HUES6 (cell line): Measurements from ENCODE around the gene GYG1.
A peak's percentile ranks its signal among the peaks of the same experiment; 100 is the strongest.

Experiments
- H3K27ac ChIP-seq: 2 replicates; pipeline ENCODE4 v1.7.0; 2013; ENCODE audit warnings: low read depth, mild to moderate bottlenecking, low read length, inconsistent platforms
- H3K27me3 ChIP-seq: 2 replicates; pipeline ENCODE4 v1.6.1; 2013; ENCODE audit warnings: low read length; ENCODE audit not compliant: control insufficient read depth, insufficient read depth
- H3K36me3 ChIP-seq: 2 replicates; pipeline ENCODE4 v1.6.1; 2013; ENCODE audit warnings: low read length; ENCODE audit not compliant: control insufficient read depth, insufficient read depth
- H3K4me1 ChIP-seq: 2 replicates; pipeline ENCODE4 v1.6.1; 2013; ENCODE audit warnings: low read length; ENCODE audit not compliant: control insufficient read depth, insufficient read depth
- H3K4me3 ChIP-seq: 2 replicates; pipeline ENCODE4 v1.5.1; 2013; ENCODE audit warnings: low read depth, low read length
- H3K9ac ChIP-seq: one replicate; pipeline ENCODE4 v1.6.1; 2013; ENCODE audit warnings: mild to moderate bottlenecking, low read length
- H3K9me3 ChIP-seq: 2 replicates; pipeline ENCODE4 v1.6.1; 2013; ENCODE audit warnings: low read depth, low read length; ENCODE audit not compliant: control insufficient read depth, insufficient read depth

The GYG1 gene

DNA sequence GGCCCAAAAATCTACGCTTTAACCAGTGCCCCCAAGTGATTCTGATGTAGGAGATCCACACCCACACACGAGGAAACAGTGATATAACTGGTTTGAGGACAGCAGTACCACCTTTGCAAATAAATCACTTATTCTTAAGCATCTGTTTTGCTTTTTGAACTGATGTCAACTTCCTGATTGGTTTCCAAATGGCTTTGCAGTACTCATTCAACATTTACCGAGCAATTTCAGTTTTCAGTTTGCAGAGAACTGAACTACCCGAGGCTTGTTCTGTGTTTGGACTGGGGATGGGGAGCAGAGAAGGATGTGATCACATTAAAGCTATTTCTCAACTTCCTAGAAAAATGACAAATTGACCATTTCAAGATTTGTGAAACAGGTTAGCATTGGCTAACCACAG is 1.1 kb upstream of the GYG1 start:
- Histone ChIP-seq H3K9me3 (no peaks in the 10 kb centered on the region), H3K4me1 (peaks cover 17% of the 10 kb centered on the region), H3K4me3 (no peak overlapping the region), H3K27ac (no peak overlapping the region), H3K9ac (no peak overlapping the region), H3K27me3 (peaks cover 11% of the 10 kb centered on the region), H3K36me3 (peaks cover 3% of the 10 kb centered on the region)

DNA sequence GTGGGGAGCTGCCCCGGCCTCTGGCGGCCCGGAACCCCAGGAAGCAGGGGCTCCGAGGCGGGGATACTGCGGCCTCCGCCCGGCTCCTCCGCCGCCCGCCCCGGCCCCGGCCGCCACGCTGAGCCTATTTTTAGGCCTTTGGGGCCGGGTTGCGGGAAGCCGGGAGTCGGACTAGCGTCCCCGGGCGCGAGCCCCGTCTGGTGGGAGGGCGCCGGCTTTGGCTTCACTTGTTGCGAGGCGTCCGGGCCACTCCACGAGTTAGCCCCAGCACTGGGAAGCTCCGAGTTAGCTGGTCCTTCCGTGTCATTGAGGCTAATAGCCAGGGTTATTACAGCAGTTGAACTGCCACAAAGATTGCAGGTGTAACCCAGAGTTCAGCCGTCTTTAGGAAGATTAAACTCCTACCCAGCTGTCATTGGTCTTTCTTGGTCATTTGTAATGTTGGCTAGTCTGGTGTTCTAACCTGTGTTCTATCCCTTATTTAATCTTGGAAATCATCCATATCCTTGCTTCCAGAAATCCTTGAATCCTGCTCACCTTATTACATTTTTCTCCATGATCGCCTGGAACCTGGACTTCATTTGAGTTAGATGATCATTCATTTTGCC is 791 bp downstream of the GYG1 start:
- peak overlapping the region; percentile 81 for H3K4me3 ChIP-seq
- no peaks in the 10 kb centered on the region for H3K9me3 ChIP-seq
- H3K27me3 ChIP-seq = peaks cover 11% of the 10 kb centered on the region
- peaks cover 17% of the 10 kb centered on the region for H3K4me1 ChIP-seq
- H3K27ac ChIP-seq = no peak overlapping the region
- H3K9ac ChIP-seq = peak overlapping the region; percentile 77
- peaks cover 18% of the 10 kb centered on the region for H3K36me3 ChIP-seq

DNA sequence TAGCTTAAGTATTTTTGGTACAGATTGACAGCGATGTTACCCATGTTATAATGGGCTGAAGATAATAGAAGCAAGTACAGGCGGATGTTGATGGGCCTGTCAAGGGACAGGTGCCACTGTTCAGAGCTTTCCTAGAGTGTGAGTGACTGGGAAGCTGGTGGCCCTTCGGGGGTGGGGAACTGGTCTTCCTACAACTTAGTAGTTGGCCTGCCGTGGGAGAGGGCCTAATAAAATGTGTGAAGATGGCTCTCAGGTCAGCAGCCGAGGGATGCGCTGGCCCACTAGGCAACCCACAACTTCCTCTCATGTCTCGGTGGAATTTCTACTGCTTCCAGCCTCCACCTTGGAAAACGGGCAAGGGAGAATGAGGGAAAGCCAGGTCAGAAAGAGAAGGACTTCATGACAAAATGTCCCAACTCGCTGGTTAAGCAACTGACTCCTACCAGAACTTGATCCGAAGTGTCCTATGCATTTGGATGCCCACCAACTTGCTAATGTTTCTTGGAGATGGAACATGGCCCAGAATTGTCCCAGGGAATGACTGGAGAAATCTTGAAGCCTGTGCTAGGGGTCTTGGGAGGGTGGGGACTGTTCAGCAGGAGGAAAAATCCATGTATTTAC is 1.4 kb downstream of the GYG1 start:
- Histone ChIP-seq H3K27me3 (peaks cover 11% of the 10 kb centered on the region), H3K36me3 (peaks cover 18% of the 10 kb centered on the region), H3K4me1 (peaks cover 17% of the 10 kb centered on the region), H3K9me3 (no peaks in the 10 kb centered on the region), H3K9ac (no peak overlapping the region), H3K4me3 (peak overlapping the region; percentile 81), H3K27ac (no peak overlapping the region)

DNA sequence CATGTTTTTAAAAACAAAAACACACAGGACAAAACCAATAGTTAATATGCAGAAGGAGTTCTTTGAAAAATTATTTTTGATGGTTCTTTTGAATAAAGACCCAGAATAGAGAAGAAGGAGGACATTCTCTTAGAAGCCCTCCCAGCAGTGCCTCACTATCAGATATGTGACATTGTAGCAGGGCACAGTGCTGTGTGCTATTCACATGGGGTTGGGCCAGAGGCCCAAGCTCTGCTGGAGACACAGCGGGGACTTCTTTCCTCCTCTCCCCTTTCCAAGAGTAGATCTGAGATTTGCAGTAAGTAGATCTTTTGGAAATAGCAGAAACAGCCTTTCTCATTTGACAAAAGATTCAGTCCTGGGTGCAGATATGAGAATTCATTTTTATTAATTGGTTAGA is 6.3 kb downstream of the GYG1 start:
- Histone ChIP-seq H3K27ac (no peak overlapping the region), H3K9ac (no peak overlapping the region), H3K9me3 (no peaks in the 10 kb centered on the region), H3K27me3 (peaks cover 4% of the 10 kb centered on the region), H3K4me1 (peaks cover 19% of the 10 kb centered on the region), H3K36me3 (peaks cover 18% of the 10 kb centered on the region), H3K4me3 (no peak overlapping the region)

DNA sequence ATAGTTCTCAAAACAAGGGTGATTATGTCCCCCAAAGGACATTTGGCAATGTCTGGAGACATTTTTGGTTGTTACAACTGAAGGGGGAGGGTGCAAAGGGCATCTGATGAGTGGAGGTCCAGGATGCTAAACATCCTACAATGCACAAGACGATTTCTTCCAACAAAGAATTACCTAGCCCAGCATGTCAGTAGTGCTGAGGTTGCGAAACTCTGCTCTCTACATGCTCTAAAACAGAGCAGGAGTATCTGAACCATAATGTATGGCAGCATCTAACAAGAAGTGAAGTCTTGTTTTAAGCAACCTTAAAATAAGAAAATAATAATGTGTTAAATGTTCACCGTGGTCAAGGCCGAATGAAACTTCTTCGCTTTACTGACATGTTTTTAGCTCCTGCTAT is 7.0 kb downstream of the GYG1 start:
- H3K27ac ChIP-seq = no peak overlapping the region
- peaks cover 18% of the 10 kb centered on the region for H3K36me3 ChIP-seq
- no peak overlapping the region for H3K9ac ChIP-seq
- H3K4me3 ChIP-seq = no peak overlapping the region
- no peaks in the 10 kb centered on the region for H3K27me3 ChIP-seq
- peaks cover 18% of the 10 kb centered on the region for H3K4me1 ChIP-seq
- H3K9me3 ChIP-seq = no peaks in the 10 kb centered on the region

DNA sequence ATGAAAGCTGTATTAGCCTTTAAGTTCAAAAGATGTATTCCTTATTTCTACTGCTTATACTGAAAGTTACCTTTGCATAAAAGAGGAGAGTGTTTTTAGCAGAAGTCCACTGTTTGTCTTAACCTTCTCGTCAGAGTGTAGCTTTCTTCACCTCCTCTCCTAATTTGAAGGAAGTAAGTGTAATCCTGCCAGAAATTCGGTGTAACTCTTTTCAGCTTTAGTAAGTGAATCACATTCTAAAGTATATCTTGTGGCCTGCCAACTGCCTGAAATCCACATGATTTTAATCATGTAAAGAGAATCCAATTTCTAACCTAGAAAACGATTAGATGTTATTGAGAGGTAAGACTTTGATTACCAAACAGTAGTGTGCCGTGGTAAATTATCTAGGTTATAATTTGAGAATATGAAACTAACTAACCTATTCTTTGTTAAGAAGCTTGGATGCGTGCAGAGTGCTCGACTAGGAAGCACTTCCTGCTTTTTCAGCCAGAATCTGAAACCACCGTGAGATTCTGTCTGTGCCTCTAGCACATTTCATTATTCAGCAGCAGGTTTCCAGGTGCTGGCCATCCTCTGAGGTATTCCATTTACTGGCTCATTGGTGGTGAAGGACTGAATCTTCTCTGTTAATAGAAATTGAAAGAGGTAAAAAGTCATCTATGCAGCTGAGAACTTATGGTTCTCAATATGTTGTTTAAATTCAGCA is 7.5 kb downstream of the GYG1 start:
- peaks cover 22% of the 10 kb centered on the region for H3K4me1 ChIP-seq
- H3K27ac ChIP-seq = no peak overlapping the region
- no peak overlapping the region for H3K4me3 ChIP-seq
- H3K9me3 ChIP-seq = no peaks in the 10 kb centered on the region
- no peak overlapping the region for H3K9ac ChIP-seq
- peaks cover 18% of the 10 kb centered on the region for H3K36me3 ChIP-seq
- H3K27me3 ChIP-seq = no peaks in the 10 kb centered on the region

DNA sequence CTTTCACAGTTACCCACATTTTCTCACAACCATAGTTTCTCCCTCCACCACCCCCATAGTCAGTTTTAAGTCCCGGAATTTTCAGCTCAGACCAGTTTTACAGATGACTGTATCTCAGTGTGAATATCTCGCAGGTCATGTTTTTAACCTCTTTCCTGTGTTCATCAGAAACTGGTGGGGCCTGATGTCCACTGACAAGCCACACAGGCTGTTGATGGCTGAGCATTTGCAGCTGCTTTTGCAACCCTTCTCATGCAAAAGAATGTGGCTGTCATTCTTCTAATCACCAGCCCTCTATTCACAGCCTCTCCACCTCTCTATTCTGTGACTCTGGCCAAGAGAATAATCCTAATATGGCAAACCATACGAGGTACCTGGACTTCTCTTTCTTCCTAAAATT is 8.5 kb downstream of the GYG1 start:
- Histone ChIP-seq H3K9me3 (no peaks in the 10 kb centered on the region), H3K9ac (no peak overlapping the region), H3K27me3 (no peaks in the 10 kb centered on the region), H3K4me3 (no peak overlapping the region), H3K27ac (no peak overlapping the region), H3K36me3 (peaks cover 15% of the 10 kb centered on the region), H3K4me1 (peaks cover 31% of the 10 kb centered on the region)

DNA sequence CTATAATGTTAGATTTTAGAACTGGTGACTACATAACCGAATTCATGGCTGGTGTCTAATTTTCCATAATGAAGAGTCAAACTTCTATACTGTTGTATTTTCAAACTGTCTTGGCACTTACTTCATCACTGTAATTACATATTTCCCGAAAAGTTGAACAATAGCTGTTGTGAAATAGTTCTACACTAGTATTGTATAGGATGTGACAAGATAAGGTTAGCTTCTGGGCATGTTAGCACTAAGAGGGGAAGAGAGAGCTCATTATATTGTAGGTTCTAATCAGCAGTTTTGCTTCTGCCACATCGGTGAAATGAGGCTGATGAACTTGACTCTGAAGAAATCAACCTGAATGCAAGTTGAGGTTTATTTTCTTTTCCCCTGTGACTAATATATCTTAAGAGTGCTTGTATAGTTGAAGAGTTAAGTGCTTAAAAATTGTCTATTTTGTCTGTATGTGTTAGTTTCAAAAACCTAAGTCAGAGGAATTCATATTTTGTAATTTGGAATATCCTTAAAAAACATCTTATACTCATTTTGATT is 8.9 kb downstream of the GYG1 start:
- H3K27ac ChIP-seq = no peak overlapping the region
- no peaks in the 10 kb centered on the region for H3K27me3 ChIP-seq
- no peak overlapping the region for H3K9ac ChIP-seq
- H3K9me3 ChIP-seq = no peaks in the 10 kb centered on the region
- no peak overlapping the region for H3K4me3 ChIP-seq
- H3K36me3 ChIP-seq = peaks cover 15% of the 10 kb centered on the region
- H3K4me1 ChIP-seq = peaks cover 33% of the 10 kb centered on the region

DNA sequence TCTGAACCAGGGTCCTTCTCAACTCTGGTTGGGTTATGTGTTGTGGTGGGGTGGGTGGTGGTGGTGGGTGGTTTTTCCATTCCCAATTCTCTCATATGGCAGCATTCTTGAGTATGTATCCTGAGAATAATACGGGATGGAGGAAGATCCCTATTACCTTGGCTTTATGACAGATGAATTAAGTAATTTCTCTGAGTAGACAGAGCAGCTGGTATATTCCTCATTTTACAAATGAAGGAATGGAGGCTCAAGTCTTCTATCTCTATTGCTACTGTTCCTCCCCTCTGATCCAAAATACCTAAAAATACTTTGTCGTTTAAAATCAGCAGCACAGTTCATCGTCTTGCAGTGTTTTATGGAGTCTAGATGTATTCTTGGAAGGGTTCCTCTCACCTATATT is 10.4 kb downstream of the GYG1 start:
- Histone ChIP-seq H3K9me3 (no peaks in the 10 kb centered on the region), H3K27me3 (no peaks in the 10 kb centered on the region), H3K4me3 (no peak overlapping the region), H3K9ac (no peak overlapping the region), H3K36me3 (peaks cover 3% of the 10 kb centered on the region; the same call in 1 of the 2 replicates), H3K4me1 (peaks cover 33% of the 10 kb centered on the region), H3K27ac (no peak overlapping the region)

DNA sequence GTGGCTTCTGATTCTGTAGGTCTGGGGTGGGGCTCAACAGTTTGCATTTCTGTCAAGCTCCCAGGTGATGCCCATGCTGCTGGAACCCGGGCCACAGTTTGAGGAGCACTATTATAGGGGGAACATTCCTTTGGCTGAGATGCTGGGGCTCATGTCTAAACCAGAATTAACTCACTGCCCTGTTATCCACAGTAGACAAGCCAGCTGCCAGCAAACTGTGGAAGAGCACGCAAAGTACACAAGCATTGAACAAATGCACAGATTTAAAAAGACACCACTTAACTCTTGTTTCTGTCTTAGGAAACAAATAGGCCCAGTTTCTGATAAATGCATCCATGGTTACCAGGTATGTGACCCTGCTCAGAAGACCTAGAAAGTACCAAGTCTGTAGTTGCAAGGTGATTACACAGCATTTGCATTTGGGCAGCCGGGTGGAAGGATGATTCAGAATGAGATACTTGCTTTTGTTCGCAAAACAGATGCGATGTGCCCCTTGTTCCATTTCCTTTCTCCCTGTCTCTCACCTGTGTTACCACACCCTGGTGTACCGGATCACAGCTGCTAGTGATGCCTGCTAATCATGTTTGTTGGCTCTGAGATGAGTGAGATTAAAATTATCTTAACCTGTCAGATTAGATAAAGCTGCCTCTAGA is 12.4 kb downstream of the GYG1 start:
- Histone ChIP-seq H3K27me3 (no peaks in the 10 kb centered on the region), H3K27ac (no peak overlapping the region), H3K4me1 (peaks cover 27% of the 10 kb centered on the region), H3K4me3 (no peak overlapping the region), H3K36me3 (peaks cover 4% of the 10 kb centered on the region; the same call in 1 of the 2 replicates), H3K9me3 (no peaks in the 10 kb centered on the region), H3K9ac (no peak overlapping the region)

DNA sequence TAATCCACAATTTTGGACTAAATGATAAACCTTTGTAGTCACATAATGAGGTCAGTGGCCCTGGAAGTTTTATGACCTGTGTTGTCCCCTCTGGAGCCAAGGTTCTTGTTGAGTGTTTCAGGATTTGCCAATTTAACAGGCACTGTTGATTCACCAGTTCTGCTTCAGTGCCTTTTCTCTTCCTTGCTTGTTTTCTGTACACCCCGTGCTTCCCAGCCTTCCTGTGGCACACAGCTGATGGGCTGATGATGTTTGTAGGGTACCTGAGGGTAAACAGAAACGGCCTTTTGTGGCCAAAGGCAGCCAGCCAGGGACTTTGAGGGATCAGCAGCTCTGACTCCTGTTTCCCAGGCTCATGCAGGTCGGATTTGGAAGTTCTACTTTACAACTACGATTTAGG is 13.3 kb downstream of the GYG1 start:
- no peaks in the 10 kb centered on the region for H3K9me3 ChIP-seq
- H3K36me3 ChIP-seq = peaks cover 9% of the 10 kb centered on the region
- H3K27ac ChIP-seq = peak overlapping the region; percentile 25
- no peak overlapping the region for H3K9ac ChIP-seq
- H3K4me1 ChIP-seq = peaks cover 22% of the 10 kb centered on the region
- H3K4me3 ChIP-seq = no peak overlapping the region
- H3K27me3 ChIP-seq = no peaks in the 10 kb centered on the region
